MM.1S (cell line): Measurements from ENCODE around the gene MAPK4.

Experiments used
- EZH2 ChIP-seq: fragments of 300-600 bp; sonication (generic); optimal IDR thresholded peaks from 2 replicates; pipeline ENCODE3; 2017; ENCODE audit warnings: low read depth, mild to moderate bottlenecking, antibody characterized with exemption, low read length, mixed read lengths
- EZH2phosphoT487 ChIP-seq: fragments of 300-600 bp; sonication (generic); IDR thresholded peaks from 2 replicates; pipeline ENCODE4 v1.6.1; 2018; ENCODE audit warnings: antibody characterized with exemption, low read length
- TF ChIP-seq, protein P1 (sequence below): fragments of 300-600 bp; sonication (generic); IDR thresholded peaks from 2 replicates; pipeline ENCODE4 v1.5.1; 2016; ENCODE audit warnings: antibody characterized with exemption, low read length, mixed read lengths

DNA sequence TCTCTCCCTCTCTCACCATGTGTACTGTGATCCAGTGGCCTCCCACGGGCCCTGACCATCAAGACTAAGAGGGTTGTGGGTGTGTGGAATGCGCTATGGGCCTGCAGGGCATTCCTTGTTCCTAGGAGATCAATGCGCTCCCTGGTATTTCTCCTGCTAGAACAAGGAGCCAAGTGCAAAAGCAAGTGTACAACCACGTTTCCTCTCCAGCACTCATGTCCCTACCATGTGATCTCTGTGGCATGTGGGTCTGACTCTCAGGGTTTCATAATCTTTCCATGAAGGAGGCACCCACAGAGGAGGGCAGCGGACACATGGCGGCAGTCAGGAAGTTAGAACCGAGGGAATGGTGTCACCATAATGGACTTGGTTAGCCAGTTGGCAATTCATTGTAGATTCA, 91.4 kb downstream of the MAPK4 start:
- TF ChIP-seq, protein P1, sequence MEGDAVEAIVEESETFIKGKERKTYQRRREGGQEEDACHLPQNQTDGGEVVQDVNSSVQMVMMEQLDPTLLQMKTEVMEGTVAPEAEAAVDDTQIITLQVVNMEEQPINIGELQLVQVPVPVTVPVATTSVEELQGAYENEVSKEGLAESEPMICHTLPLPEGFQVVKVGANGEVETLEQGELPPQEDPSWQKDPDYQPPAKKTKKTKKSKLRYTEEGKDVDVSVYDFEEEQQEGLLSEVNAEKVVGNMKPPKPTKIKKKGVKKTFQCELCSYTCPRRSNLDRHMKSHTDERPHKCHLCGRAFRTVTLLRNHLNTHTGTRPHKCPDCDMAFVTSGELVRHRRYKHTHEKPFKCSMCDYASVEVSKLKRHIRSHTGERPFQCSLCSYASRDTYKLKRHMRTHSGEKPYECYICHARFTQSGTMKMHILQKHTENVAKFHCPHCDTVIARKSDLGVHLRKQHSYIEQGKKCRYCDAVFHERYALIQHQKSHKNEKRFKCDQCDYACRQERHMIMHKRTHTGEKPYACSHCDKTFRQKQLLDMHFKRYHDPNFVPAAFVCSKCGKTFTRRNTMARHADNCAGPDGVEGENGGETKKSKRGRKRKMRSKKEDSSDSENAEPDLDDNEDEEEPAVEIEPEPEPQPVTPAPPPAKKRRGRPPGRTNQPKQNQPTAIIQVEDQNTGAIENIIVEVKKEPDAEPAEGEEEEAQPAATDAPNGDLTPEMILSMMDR = no peak
- TF ChIP-seq EZH2phosphoT487 = no peak
- no peak for TF ChIP-seq EZH2
